AG04450 (cell line): Measurements from ENCODE around the gene KRTAP5-8. TPM values are rescaled to one million over a fixed set of nuclear protein-coding genes. Genes with fewer than 3 reads are reported as not detected.

Experiments used
- CTCF ChIA-PET: fragments of 300-600, 350-600 bp; formaldehyde crosslinking; extraction: SDS; loops from one replicate; lab custom pipeline; 2022; ENCODE audit warnings: antibody characterized with exemption, inconsistent platforms; lab: Charles Lee
- POLR2A ChIA-PET: fragments of 350-600 bp; formaldehyde crosslinking; extraction: SDS; loops from one replicate; lab custom pipeline; 2021; ENCODE audit warnings: antibody characterized with exemption, inconsistent platforms; lab: Yijun Ruan, JAX
- DNase-seq: peaks from one replicate; pipeline ENCODE4 v3.0.0-alpha.2; 2011; ENCODE audit warnings: low read depth, low spot score
- H3K27ac ChIP-seq: one replicate; pipeline ENCODE4 v1.5.1; 2012; ENCODE audit warnings: low read depth, low read length, control low read depth
- H3K27me3 ChIP-seq: one replicate; pipeline ENCODE4 v1.6.0; 2012; ENCODE audit warnings: low read length; ENCODE audit not compliant: control insufficient read depth, insufficient read depth
- H3K4me3 ChIP-seq: 2 replicates; pipeline ENCODE4 v1.5.1; 2011; ENCODE audit warnings: mild to moderate bottlenecking, low read depth, low read length, control low read depth
- H3K9me3 ChIP-seq: 2 replicates; pipeline ENCODE4 v1.5.1; 2012; ENCODE audit warnings: low read length; ENCODE audit not compliant: control insufficient read depth, insufficient read depth
- CTCF ChIP-seq: IDR thresholded peaks from 2 replicates; pipeline ENCODE4 v1.5.1; 2011; ENCODE audit warnings: low read depth, low read length, control low read depth, inconsistent platforms
- polyA plus RNA-seq: library from polyadenylated mRNA; depleted of rRNA; stranded (reverse); fragments of >200 nt; gene quantifications from 2 replicates; pipeline ENCODE4 v1.2.3, GENCODE V29; 2011

The KRTAP5-8 gene
- polyA plus RNA-seq, 1 experiment = 0.06 TPM

- no peaks in the 10 kb centered on the region for H3K27me3 ChIP-seq
- CTCF ChIA-PET = no interaction called here
These were observed 10.9 kb downstream of the KRTAP5-8 start for GRCh38 chr11:71548716-71549151.

GRCh38 chr11:71551711-71552110 lies 13.9 kb downstream of the KRTAP5-8 start:
- ChIA-PET POLR2A (no interaction called here), CTCF (no interaction called here)
- H3K4me3 ChIP-seq = no peak overlapping the region
- no peaks in the 10 kb centered on the region for H3K27me3 ChIP-seq
- H3K9me3 ChIP-seq = peaks cover under 1% of the 10 kb centered on the region
- DNase-seq = no peak
- H3K27ac ChIP-seq = no peak overlapping the region
- TF ChIP-seq CTCF = no peak

More at GRCh38 chr11:71548716-71549151, 10.9 kb downstream of the KRTAP5-8 start:
- no peak for DNase-seq
- POLR2A ChIA-PET = no interaction called here
- Histone ChIP-seq H3K9me3 (peaks cover 5% of the 10 kb centered on the region), H3K27ac (no peak overlapping the region), H3K4me3 (no peak overlapping the region)
- TF ChIP-seq CTCF = no peak

- no peak for TF ChIP-seq CTCF
- Histone ChIP-seq H3K27me3 (peaks cover 4% of the 10 kb centered on the region), H3K27ac (no peak overlapping the region), H3K9me3 (no peaks in the 10 kb centered on the region; the same call in 1 of the 2 replicates), H3K4me3 (no peak overlapping the region)
- CTCF ChIA-PET = no interaction called here
- POLR2A ChIA-PET = no interaction called here
- no peak for DNase-seq
These were observed 17.2 kb downstream of the KRTAP5-8 start for GRCh38 chr11:71554996-71555395.

- no peak for TF ChIP-seq CTCF
- ChIA-PET CTCF (no interaction called here), POLR2A (no interaction called here)
- no peak overlapping the region for H3K27ac ChIP-seq
- no peaks in the 10 kb centered on the region; the same call in 1 of the 2 replicates for H3K9me3 ChIP-seq
- H3K27me3 ChIP-seq = peaks cover 4% of the 10 kb centered on the region
- H3K4me3 ChIP-seq = no peak overlapping the region
- no peak for DNase-seq
These were observed 17.7 kb downstream of the KRTAP5-8 start for GRCh38 chr11:71555508-71555907.

- no peak overlapping the region for H3K4me3 ChIP-seq
- H3K27me3 ChIP-seq = peaks cover 4% of the 10 kb centered on the region
- no peak for TF ChIP-seq CTCF
- no peak overlapping the region for H3K27ac ChIP-seq
- H3K9me3 ChIP-seq = no peaks in the 10 kb centered on the region; the same call in 1 of the 2 replicates
- POLR2A ChIA-PET = no interaction called here
- no peak for DNase-seq
- CTCF ChIA-PET = no interaction called here
These were observed 18.2 kb downstream of the KRTAP5-8 start for GRCh38 chr11:71556018-71556417.
